HUES48 (cell line): ENCODE data around the gene DDX56.

Source experiments
- H3K27ac ChIP-seq: one replicate; pipeline ENCODE4 v1.7.0; 2013; ENCODE audit warnings: low read depth, low read length, inconsistent platforms
- H3K27me3 ChIP-seq: 2 replicates; pipeline ENCODE4 v1.6.1; 2013; ENCODE audit warnings: mild to moderate bottlenecking, low read length; ENCODE audit not compliant: control insufficient read depth, insufficient read depth
- H3K36me3 ChIP-seq: 2 replicates; pipeline ENCODE4 v1.6.1; 2013; ENCODE audit warnings: low read length; ENCODE audit not compliant: control insufficient read depth, insufficient read depth
- H3K4me1 ChIP-seq: 2 replicates; pipeline ENCODE4 v1.6.1; 2013; ENCODE audit warnings: mild to moderate bottlenecking, low read length; ENCODE audit not compliant: control insufficient read depth, insufficient read depth
- H3K4me3 ChIP-seq: 2 replicates; pipeline ENCODE4 v1.5.1; 2013; ENCODE audit warnings: mild to moderate bottlenecking, low read depth, low read length
- H3K9ac ChIP-seq: 2 replicates; pipeline ENCODE4 v1.6.1; 2013; ENCODE audit warnings: mild to moderate bottlenecking, low read depth, low read length, moderate library complexity
- H3K9me3 ChIP-seq: 2 replicates; pipeline ENCODE4 v1.6.1; 2013; ENCODE audit warnings: low read length; ENCODE audit not compliant: control insufficient read depth, insufficient read depth

DDX56 gene, protein sequence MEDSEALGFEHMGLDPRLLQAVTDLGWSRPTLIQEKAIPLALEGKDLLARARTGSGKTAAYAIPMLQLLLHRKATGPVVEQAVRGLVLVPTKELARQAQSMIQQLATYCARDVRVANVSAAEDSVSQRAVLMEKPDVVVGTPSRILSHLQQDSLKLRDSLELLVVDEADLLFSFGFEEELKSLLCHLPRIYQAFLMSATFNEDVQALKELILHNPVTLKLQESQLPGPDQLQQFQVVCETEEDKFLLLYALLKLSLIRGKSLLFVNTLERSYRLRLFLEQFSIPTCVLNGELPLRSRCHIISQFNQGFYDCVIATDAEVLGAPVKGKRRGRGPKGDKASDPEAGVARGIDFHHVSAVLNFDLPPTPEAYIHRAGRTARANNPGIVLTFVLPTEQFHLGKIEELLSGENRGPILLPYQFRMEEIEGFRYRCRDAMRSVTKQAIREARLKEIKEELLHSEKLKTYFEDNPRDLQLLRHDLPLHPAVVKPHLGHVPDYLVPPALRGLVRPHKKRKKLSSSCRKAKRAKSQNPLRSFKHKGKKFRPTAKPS

DNA sequence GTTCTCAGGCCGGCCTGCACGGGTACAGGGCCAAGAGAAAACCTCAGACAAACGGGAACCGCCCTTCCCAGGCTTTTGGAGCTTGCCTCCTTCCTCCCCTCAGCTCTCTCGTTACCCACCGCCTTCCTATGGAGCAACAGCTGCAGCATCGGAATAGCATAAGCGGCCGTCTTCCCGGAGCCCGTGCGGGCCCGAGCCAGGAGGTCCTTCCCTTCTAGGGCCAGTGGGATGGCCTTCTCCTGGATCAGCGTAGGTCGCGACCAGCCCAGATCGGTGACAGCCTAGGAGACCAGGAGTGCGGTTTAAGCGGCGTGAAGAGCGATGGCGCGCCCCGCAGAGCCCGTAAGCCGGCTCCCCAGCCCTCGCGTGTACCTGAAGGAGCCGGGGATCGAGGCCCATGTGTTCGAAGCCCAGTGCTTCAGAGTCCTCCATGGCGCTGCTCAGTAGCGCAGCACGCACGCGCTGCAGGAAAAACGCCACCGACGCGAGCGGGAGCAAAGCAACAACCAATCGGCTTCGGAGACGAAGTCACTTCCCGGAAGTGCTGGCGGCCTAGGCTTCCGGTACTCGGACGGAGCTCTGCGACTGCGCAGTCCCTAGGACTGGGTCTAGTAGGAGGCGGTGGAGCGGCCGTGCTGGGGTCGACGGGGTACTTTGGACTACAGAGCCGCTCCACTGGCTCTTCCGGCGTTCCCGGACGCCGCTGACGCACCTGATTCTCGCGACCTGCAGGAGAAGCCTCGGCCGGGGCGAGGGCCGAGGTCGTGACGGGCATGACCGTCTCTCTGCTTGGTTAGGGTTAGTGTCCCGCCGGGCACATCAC, at the start of gene DDX56:
Gene DDX56 (minus strand): TSS at position 445 of the 823 bp plus-strand sequence. CDS start 13 bp downstream, at position 432.
- no peaks in the 10 kb centered on the region for H3K9me3 ChIP-seq
- H3K9ac ChIP-seq = peak within 1 kb of the TSS; percentile 91
- peaks cover 70% of the 10 kb centered on the region for H3K36me3 ChIP-seq
- no peaks in the 10 kb centered on the region for H3K27me3 ChIP-seq
- peak within 1 kb of the TSS; percentile 86 for H3K27ac ChIP-seq
- H3K4me3 ChIP-seq = peak within 1 kb of the TSS; percentile 89
- peaks cover 15% of the 10 kb centered on the region for H3K4me1 ChIP-seq

DNA sequence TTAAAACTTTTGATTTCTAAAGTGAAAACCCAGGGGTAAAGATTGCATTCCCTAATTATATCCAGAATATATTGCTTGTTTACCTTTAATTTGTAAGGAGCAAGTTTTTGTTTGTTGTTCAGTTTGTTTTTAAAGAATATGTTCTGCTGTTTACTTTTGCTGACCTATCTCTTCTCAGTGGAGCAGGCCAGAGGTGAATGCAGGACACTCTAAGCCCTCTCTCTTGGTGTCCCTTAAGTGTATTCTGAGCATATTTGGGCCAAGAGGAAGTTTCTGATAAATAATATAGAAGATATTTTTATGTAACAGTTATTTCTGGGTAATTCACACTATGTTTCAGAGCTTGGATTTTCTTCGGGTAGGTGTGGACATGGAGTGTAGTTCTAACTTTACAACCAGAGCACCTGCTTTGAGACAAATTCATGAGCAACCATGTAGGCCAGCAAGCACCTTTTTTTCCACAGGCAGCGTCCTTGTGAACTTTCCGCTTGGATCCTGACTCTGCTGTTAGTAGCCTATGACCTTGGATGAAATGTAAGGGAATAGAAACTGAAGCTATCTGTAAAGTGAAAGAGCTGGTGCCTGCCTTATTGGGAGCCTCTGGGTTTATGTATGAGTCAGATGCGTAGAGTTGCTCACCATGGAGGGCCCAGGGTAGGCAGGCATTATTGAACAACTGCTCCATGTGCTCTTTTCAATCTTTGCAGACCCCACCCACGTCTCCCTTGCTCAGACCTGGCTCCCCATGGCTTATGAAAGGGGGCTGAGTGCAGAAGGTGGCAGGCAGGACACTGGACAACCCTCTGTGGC, 48.8 kb upstream of the DDX56 start:
- Histone ChIP-seq H3K27me3 (no peaks in the 10 kb centered on the region), H3K9ac (no peak overlapping the region), H3K4me3 (no peak overlapping the region), H3K27ac (no peak overlapping the region), H3K36me3 (peaks cover 22% of the 10 kb centered on the region), H3K4me1 (0 out of 2 replicates have a peak, but pooled peaks cover 3% of the 10 kb centered on the region), H3K9me3 (no peaks in the 10 kb centered on the region)

DNA sequence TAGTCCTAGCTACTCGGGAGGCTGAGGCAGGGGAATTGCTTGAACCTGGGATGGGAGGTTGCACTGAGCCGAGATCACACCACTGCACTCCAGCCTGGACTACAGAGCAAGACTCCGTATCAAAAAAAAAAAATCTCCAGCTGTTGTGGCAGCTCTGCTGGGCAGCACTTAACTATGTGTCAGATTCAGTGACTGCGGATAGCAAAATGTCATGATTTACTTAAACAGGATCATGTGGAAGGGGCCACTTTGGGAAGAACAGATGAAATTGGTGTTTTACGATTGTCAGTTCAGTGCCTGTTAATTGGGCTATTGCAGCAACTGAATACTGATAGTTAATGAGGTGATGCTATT, 48.0 kb upstream of the DDX56 start:
- Histone ChIP-seq H3K27me3 (no peaks in the 10 kb centered on the region), H3K9me3 (no peaks in the 10 kb centered on the region), H3K4me3 (no peak overlapping the region), H3K9ac (no peak overlapping the region), H3K36me3 (peaks cover 22% of the 10 kb centered on the region), H3K27ac (no peak overlapping the region), H3K4me1 (0 out of 2 replicates have a peak, but pooled peaks cover 3% of the 10 kb centered on the region)

DNA sequence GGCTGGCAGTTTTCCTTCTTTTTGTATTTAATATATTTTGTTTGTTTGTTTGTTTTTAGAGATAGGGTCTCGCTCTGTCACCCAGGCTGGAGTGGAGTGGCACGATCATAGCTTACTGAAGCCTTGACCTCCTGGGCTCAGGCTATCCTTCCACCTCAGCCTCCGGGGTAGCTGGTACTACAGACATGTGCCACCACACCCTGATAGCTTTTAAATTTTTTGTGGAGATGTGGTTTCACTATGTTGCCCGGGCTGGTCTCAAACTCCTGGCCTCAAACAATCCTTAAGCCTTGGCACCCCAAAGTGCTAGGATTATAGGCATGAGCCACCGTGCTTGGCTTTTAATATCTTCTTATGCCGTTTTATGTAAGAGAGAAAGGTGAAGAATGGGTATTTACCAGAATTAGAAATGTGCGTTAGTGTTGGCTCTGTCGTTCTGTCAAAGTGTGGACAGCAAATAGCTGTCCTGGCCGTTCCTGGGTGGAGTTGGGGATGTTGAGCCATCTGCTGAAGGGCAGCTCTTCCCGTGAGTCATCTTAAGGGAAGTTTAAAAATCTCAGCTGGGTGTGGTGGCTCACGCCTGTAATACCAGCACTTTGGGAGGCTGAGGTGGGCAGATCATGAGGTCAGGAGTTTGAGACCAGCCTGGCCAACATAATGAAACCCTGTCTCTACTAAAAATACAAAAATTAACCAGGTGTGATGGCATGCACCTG, 47.5 kb upstream of the DDX56 start:
- Histone ChIP-seq H3K27me3 (no peaks in the 10 kb centered on the region), H3K27ac (no peak overlapping the region), H3K9me3 (no peaks in the 10 kb centered on the region), H3K36me3 (peaks cover 19% of the 10 kb centered on the region), H3K9ac (no peak overlapping the region), H3K4me1 (0 out of 2 replicates have a peak, but pooled peaks cover 3% of the 10 kb centered on the region), H3K4me3 (no peak overlapping the region)

DNA sequence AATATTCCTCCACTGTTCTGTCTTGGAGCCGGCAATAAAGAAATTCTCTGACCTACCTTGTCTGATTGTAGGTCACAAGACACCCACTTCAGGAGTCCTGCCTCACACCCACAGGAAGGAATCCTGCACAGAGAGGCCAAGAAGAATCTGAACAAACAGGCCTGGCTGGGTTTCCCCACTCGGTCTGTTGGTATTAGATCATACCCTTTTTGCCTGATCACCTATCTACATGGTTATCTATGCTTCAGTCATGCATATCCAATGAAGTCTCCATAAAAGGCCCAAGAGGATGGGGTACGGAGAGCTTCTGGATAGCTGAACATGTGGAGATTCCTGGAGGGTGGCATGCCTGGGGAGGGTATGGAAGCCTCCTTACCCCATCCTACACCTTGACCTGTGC, 45.0 kb upstream of the DDX56 start:
- H3K9me3 ChIP-seq = no peaks in the 10 kb centered on the region
- no peak overlapping the region for H3K27ac ChIP-seq
- no peaks in the 10 kb centered on the region for H3K27me3 ChIP-seq
- H3K4me1 ChIP-seq = peaks cover 9% of the 10 kb centered on the region; the same call in 1 of the 2 replicates
- H3K9ac ChIP-seq = no peak overlapping the region
- 0 out of 2 replicates have a peak, but pooled peaks cover 4% of the 10 kb centered on the region for H3K36me3 ChIP-seq
- no peak overlapping the region for H3K4me3 ChIP-seq

DNA sequence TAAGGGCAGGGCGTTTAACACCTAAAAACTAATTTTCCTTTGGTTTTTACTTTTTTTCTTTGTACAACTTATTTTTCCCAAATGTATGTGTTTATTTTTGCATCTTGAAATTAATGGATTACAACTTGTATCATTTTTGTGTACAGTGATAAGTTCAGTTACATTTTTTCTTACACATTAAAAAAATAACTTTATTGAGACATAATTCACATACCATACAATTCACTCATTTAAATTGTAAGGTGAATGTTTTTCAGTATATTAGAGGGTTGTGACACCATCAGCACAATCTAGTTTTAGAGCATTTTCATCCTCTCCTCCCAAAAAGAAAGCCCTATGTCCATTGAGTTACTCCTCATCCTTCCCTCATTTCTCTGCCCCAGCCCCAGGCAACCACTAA, 44.3 kb upstream of the DDX56 start:
- no peaks in the 10 kb centered on the region for H3K27me3 ChIP-seq
- peak overlapping the region; percentile 1; the same call in 1 of the 2 replicates for H3K9ac ChIP-seq
- H3K36me3 ChIP-seq = 0 out of 2 replicates have a peak, but pooled peaks cover 4% of the 10 kb centered on the region
- no peaks in the 10 kb centered on the region for H3K9me3 ChIP-seq
- no peak overlapping the region for H3K4me3 ChIP-seq
- H3K27ac ChIP-seq = no peak overlapping the region
- H3K4me1 ChIP-seq = peaks cover 9% of the 10 kb centered on the region; the same call in 1 of the 2 replicates

DNA sequence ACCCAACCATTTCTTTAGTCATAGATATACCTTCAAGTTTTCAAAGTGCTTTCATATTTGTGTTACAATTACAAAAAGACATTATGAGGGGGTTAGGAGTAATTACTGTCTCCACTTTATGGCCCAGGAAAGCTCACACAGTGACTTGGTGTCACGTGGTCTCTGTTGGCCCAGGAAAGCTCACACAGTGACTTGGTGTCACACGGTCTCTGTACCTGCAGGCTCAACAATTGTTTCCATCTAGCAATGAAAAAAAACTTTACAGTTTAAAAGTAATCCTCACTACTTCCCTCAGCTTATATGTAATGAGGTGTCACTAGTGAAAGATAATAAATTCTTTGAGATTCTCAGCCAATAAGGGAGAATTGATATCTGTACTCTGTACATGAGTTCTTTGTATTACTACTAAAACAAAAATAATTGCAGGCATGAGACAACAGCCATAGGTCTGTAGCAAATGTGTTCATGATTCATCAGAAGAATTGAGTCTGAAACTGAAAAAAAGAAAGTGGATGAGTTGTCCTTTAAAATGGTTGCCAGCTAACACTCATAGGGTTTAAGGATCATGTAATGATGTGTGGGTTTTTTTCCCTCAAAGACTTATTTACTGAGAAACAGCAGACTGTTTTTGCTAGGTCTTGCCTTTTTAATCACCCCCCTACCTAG, 43.6 kb upstream of the DDX56 start:
- Histone ChIP-seq H3K9me3 (no peaks in the 10 kb centered on the region), H3K9ac (no peak overlapping the region), H3K4me1 (peaks cover 9% of the 10 kb centered on the region; the same call in 1 of the 2 replicates), H3K36me3 (0 out of 2 replicates have a peak, but pooled peaks cover 4% of the 10 kb centered on the region), H3K4me3 (no peak overlapping the region), H3K27ac (no peak overlapping the region), H3K27me3 (no peaks in the 10 kb centered on the region)

DNA sequence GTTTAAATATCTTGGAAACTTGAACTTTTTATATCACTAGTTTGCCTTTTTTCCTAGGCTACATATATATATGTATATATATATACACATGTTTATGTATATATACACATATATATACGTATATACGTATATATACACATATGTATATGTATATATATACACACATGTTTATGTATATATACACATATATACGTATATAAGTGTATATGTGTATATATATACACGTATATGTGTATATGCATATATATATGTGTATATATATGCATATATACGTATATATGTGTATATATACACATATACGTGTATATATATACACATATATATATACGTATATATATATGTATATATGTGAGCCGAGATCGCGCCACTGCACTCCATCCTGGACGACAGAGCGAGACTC, 42.8 kb upstream of the DDX56 start:
- H3K4me3 ChIP-seq = no peak overlapping the region
- H3K27me3 ChIP-seq = no peaks in the 10 kb centered on the region
- H3K27ac ChIP-seq = no peak overlapping the region
- peaks cover 9% of the 10 kb centered on the region; the same call in 1 of the 2 replicates for H3K4me1 ChIP-seq
- 0 out of 2 replicates have a peak, but pooled peaks cover 4% of the 10 kb centered on the region for H3K36me3 ChIP-seq
- no peaks in the 10 kb centered on the region for H3K9me3 ChIP-seq
- no peak overlapping the region for H3K9ac ChIP-seq

DNA sequence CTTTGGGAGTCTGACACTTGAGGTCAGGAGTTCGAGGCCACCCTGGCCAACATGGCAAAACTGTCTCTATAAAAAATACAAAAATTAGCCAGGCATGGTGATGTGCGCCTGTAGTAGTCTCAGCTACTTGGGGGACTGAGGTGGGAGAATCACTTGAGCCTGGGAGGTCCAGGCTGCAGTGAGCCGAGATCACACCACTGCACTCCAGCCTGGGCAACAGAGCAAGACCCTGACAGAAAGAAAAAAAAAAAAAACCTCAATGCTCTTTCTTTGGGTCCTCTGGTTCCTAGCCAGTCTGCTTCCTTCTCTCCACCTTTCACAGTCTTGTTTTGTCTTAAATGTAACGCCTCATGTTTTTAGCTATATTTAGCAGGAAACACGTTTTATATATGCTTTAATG, 42.1 kb upstream of the DDX56 start:
- Histone ChIP-seq H3K9ac (no peak overlapping the region), H3K27me3 (no peaks in the 10 kb centered on the region), H3K4me1 (peaks cover 9% of the 10 kb centered on the region; the same call in 1 of the 2 replicates), H3K36me3 (0 out of 2 replicates have a peak, but pooled peaks cover 4% of the 10 kb centered on the region), H3K27ac (no peak overlapping the region), H3K4me3 (no peak overlapping the region), H3K9me3 (no peaks in the 10 kb centered on the region)
